ENCODE results near the gene DAAM2. TPM values are rescaled to one million over a fixed set of nuclear protein-coding genes. Genes with fewer than 3 reads are reported as not detected.

The DAAM2 gene
- total and polyA plus RNA-seq, 4 donors: 1.9 to 17.0 (median 4.4) TPM

DNA sequence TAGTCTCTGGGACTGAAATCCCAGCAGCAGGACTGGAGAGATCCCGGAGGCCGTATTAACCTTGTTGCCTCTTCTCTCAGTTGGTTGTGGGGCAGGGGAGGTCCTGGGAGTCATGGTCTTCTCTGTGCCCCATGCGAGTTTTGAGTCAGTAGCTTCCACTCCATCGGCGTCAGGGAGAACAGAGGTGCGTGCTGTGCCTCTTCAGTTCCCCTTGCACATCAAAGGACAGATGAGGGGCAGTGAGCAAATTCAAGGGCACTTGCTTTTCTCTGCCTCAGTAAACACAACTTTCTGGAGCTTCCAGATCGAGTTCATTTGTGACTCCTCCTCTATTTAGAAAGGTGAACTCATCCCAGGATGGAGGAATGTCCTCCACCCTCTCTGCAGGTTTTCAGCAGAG, 93.5 kb downstream of the DAAM2 start:
- Histone ChIP-seq H3K9me3 (ENCODE audit: control insufficient read depth in 4 of 4, low read length in 3 of 4) (no peaks in the 10 kb centered on the region), H3K27ac (ENCODE audit: low read depth in 1 of 2, low read length in 2 of 2) (no peak overlapping the region), H3K36me3 (ENCODE audit: control insufficient read depth in 4 of 4, insufficient read depth in 3 of 4, low read depth in 1 of 4, low read length in 3 of 4) (no peaks in the 10 kb centered on the region), H3K27me3 (ENCODE audit: control insufficient read depth in 4 of 4, insufficient read depth in 4 of 4, low read length in 3 of 4) (no peaks in the 10 kb centered on the region), H3K4me3 (ENCODE audit: low read depth in 1 of 3, low read length in 3 of 3) (no peak overlapping the region), H3K4me1 (ENCODE audit: control insufficient read depth in 4 of 4, insufficient read depth in 4 of 4, low read length in 3 of 4) (no peaks in the 10 kb centered on the region), H3K9ac (ENCODE audit: low read depth in 1 of 2, low read length in 2 of 2) (no peak overlapping the region)
- TF ChIP-seq SP1 (IDR thresholded peaks at IDR 0.05): no peak
- TF ChIP-seq, protein P1, sequence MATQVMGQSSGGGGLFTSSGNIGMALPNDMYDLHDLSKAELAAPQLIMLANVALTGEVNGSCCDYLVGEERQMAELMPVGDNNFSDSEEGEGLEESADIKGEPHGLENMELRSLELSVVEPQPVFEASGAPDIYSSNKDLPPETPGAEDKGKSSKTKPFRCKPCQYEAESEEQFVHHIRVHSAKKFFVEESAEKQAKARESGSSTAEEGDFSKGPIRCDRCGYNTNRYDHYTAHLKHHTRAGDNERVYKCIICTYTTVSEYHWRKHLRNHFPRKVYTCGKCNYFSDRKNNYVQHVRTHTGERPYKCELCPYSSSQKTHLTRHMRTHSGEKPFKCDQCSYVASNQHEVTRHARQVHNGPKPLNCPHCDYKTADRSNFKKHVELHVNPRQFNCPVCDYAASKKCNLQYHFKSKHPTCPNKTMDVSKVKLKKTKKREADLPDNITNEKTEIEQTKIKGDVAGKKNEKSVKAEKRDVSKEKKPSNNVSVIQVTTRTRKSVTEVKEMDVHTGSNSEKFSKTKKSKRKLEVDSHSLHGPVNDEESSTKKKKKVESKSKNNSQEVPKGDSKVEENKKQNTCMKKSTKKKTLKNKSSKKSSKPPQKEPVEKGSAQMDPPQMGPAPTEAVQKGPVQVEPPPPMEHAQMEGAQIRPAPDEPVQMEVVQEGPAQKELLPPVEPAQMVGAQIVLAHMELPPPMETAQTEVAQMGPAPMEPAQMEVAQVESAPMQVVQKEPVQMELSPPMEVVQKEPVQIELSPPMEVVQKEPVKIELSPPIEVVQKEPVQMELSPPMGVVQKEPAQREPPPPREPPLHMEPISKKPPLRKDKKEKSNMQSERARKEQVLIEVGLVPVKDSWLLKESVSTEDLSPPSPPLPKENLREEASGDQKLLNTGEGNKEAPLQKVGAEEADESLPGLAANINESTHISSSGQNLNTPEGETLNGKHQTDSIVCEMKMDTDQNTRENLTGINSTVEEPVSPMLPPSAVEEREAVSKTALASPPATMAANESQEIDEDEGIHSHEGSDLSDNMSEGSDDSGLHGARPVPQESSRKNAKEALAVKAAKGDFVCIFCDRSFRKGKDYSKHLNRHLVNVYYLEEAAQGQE (IDR thresholded peaks at IDR 0.05): no peak
- no peak for TF ChIP-seq HNF4G (IDR thresholded peaks at IDR 0.05)
- TF ChIP-seq, protein P2, sequence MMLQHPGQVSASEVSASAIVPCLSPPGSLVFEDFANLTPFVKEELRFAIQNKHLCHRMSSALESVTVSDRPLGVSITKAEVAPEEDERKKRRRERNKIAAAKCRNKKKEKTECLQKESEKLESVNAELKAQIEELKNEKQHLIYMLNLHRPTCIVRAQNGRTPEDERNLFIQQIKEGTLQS (IDR thresholded peaks at IDR 0.05): no peak
- no peak for TF ChIP-seq HNF4A (conservative IDR thresholded peaks at IDR 0.05)
- no peak for TF ChIP-seq TAF1 (conservative IDR thresholded peaks at IDR 0.05)
- TF ChIP-seq NR2F2 (IDR thresholded peaks at IDR 0.05): no peak
- no peak for TF ChIP-seq RXRA (IDR thresholded peaks at IDR 0.05)
- TF ChIP-seq FOXA1 (IDR thresholded peaks at IDR 0.05): no peak
- no peak for TF ChIP-seq YY1 (IDR thresholded peaks at IDR 0.05)
- no peak for TF ChIP-seq EGR1 (IDR thresholded peaks at IDR 0.05; ENCODE audit: low read depth in 2 of 2)
- no peak for TF ChIP-seq GABPA (IDR thresholded peaks at IDR 0.05 in 1 of 2, conservative IDR thresholded peaks at IDR 0.05 in 1 of 2)
- DNase-seq (ENCODE audit: low spot score): no peak
- 90% methylated on average over 7 of the region's 7 CpGs for WGBS

DNA sequence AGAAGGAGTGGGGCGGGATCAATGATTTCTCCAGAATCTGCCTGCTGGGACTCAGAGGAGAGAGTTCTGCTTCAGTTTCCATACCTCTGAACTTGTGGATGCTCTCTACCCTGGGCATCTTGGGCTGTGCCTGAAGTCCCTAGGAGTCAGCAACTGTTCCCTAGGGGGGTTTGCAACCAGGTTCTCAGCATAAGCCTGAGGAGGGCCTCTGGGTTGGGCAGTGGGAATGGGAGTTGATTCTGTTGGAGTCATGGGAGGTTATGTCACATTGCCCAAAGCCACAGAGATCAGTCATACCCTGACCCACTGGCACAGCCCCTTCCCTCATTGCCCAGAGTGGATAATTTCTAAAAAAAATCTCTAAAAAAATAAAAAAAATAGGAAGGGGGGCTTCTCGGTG, 94.7 kb downstream of the DAAM2 start:
- Histone ChIP-seq H3K27me3 (ENCODE audit: control insufficient read depth in 4 of 4, insufficient read depth in 4 of 4, low read length in 3 of 4) (no peaks in the 10 kb centered on the region), H3K27ac (ENCODE audit: low read depth in 1 of 2, low read length in 2 of 2) (no peak overlapping the region), H3K4me1 (ENCODE audit: control insufficient read depth in 4 of 4, insufficient read depth in 4 of 4, low read length in 3 of 4) (no peaks in the 10 kb centered on the region), H3K36me3 (ENCODE audit: control insufficient read depth in 4 of 4, insufficient read depth in 3 of 4, low read depth in 1 of 4, low read length in 3 of 4) (no peaks in the 10 kb centered on the region), H3K9ac (ENCODE audit: low read depth in 1 of 2, low read length in 2 of 2) (no peak overlapping the region), H3K4me3 (ENCODE audit: low read depth in 1 of 3, low read length in 3 of 3) (no peak overlapping the region), H3K9me3 (ENCODE audit: control insufficient read depth in 4 of 4, low read length in 3 of 4) (no peaks in the 10 kb centered on the region)
- WGBS: 73% methylated on average over 2 of the region's 2 CpGs
- TF ChIP-seq, protein P1 (IDR thresholded peaks at IDR 0.05): no peak
- no peak for TF ChIP-seq RAD21 (IDR thresholded peaks at IDR 0.05)
- TF ChIP-seq, protein P3, sequence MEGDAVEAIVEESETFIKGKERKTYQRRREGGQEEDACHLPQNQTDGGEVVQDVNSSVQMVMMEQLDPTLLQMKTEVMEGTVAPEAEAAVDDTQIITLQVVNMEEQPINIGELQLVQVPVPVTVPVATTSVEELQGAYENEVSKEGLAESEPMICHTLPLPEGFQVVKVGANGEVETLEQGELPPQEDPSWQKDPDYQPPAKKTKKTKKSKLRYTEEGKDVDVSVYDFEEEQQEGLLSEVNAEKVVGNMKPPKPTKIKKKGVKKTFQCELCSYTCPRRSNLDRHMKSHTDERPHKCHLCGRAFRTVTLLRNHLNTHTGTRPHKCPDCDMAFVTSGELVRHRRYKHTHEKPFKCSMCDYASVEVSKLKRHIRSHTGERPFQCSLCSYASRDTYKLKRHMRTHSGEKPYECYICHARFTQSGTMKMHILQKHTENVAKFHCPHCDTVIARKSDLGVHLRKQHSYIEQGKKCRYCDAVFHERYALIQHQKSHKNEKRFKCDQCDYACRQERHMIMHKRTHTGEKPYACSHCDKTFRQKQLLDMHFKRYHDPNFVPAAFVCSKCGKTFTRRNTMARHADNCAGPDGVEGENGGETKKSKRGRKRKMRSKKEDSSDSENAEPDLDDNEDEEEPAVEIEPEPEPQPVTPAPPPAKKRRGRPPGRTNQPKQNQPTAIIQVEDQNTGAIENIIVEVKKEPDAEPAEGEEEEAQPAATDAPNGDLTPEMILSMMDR (IDR thresholded peaks at IDR 0.05; ENCODE audit: low read depth, low read length, missing input control): no peak
- TF ChIP-seq SP1 (IDR thresholded peaks at IDR 0.05): no peak
- TF ChIP-seq, protein P4, sequence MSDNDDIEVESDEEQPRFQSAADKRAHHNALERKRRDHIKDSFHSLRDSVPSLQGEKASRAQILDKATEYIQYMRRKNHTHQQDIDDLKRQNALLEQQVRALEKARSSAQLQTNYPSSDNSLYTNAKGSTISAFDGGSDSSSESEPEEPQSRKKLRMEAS (IDR thresholded peaks at IDR 0.05): no peak
- TF ChIP-seq TAF1 (conservative IDR thresholded peaks at IDR 0.05): no peak
- TF ChIP-seq EGR1 (IDR thresholded peaks at IDR 0.05; ENCODE audit: low read depth in 2 of 2): no peak
- TF ChIP-seq HNF4G (IDR thresholded peaks at IDR 0.05): no peak
- TF ChIP-seq, protein P5, sequence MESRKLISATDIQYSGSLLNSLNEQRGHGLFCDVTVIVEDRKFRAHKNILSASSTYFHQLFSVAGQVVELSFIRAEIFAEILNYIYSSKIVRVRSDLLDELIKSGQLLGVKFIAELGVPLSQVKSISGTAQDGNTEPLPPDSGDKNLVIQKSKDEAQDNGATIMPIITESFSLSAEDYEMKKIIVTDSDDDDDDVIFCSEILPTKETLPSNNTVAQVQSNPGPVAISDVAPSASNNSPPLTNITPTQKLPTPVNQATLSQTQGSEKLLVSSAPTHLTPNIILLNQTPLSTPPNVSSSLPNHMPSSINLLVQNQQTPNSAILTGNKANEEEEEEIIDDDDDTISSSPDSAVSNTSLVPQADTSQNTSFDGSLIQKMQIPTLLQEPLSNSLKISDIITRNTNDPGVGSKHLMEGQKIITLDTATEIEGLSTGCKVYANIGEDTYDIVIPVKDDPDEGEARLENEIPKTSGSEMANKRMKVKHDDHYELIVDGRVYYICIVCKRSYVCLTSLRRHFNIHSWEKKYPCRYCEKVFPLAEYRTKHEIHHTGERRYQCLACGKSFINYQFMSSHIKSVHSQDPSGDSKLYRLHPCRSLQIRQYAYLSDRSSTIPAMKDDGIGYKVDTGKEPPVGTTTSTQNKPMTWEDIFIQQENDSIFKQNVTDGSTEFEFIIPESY (IDR thresholded peaks at IDR 0.05): no peak
- no peak for TF ChIP-seq FOXA1 (IDR thresholded peaks at IDR 0.05)
- no peak for TF ChIP-seq NR2F2 (IDR thresholded peaks at IDR 0.05)
- TF ChIP-seq JUND (IDR thresholded peaks at IDR 0.05): no peak
- TF ChIP-seq FOXA2 (IDR thresholded peaks at IDR 0.05): no peak
- no peak for TF ChIP-seq RXRA (IDR thresholded peaks at IDR 0.05)
- TF ChIP-seq, protein P2 (IDR thresholded peaks at IDR 0.05): no peak
- TF ChIP-seq YY1 (IDR thresholded peaks at IDR 0.05): no peak
- no peak for TF ChIP-seq HNF4A (conservative IDR thresholded peaks at IDR 0.05)
- no peak for TF ChIP-seq GABPA (IDR thresholded peaks at IDR 0.05 in 1 of 2, conservative IDR thresholded peaks at IDR 0.05 in 1 of 2)
- DNase-seq (ENCODE audit: low spot score): no peak

All from liver (tissue), 9 donors.